ENCODE measurements around the gene DHRS11.
A peak's percentile ranks its signal among the peaks of the same experiment; 100 is the strongest.
"Not testable (repeated sequence)": the region's sequence is repeated elsewhere in the genome, so short reads cannot be mapped to it uniquely, and the experiment has no call there.

DHRS11 gene

DNA sequence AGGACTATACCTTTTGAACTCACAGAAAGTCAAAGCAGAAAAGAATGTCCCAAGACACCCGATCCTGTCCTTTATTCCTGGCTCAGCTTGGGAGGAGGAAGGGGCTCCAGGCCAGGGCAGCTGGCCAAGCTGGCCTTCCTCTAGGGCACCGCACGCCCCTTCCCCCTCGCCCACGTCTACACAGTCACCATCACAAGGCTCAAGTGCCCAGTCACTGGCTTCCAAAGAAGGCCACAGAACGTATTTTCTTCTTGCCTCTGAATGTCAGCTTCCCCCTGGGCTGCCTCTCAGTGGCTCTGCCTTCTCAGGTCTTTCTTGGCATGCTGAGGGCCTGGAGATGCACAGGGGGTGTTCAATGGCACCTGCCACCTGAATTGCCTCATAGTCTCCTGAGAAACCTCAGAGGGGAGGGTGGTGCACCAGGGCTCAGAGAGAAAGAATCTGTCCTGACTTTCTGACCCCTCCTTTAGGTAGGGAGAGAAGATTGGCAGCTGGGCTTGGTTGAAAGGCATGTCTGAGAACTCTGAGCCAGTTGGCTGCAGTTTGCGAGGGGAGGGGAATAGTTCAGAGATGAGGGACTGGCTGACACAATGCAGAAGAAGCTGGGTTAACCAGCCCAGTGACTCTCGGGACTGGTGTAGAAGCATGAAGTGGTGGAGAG lies 2.1 kb downstream of the DHRS11 start:
- DNase-seq, result no peak

DNA sequence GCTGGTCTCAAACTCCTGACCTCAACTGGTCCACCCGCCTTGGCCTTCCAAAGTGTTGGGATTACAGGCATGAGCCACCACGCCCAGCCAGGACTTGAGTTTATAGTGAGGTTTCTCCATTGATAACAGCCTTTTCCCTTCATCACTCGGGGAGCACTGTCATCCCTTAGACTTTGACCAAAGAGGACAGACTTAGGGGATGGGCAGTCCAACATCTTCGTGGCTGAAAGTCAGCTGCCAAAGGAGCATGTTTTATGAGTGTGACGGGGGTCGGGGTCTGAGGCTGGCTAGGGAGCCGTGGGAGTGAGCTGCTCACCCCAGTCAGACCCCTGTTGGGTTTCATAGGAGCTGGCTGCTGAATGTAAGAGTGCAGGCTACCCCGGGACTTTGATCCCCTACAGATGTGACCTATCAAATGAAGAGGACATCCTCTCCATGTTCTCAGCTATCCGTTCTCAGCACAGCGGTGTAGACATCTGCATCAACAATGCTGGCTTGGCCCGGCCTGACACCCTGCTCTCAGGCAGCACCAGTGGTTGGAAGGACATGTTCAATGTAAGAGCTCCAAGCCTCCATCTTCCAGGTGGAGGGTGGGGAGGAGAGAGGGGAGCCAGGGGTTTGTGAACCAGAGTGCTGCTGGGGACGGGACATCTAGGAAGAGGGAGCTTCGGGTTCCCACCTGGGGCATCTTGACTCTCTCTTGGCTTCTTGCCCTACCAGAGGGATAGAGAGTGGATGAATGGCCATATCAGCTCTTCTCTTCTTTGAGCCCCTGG lies 3.1 kb downstream of the DHRS11 start:
- no peak for DNase-seq

DNA sequence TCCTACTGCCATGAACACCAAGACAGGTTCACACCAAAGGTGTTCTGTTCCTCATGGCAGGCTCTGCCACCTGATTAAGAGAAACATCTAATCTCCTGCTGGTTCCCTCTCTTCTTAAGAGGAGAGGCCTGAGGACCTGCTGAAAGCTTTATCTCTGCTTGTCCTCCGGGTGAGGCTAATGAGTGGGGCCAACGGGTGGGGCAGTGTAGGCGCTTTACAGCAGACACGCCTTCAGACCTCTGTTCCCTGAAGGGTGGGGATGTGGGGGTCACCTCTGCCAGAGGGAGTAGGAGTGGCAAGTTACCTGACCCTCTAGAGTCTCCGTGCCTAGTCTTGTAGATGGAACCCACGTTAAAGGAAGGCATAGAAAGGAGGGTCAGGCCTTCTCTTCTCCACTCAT lies 5.5 kb downstream of the DHRS11 start:
- no peak for DNase-seq

DNA sequence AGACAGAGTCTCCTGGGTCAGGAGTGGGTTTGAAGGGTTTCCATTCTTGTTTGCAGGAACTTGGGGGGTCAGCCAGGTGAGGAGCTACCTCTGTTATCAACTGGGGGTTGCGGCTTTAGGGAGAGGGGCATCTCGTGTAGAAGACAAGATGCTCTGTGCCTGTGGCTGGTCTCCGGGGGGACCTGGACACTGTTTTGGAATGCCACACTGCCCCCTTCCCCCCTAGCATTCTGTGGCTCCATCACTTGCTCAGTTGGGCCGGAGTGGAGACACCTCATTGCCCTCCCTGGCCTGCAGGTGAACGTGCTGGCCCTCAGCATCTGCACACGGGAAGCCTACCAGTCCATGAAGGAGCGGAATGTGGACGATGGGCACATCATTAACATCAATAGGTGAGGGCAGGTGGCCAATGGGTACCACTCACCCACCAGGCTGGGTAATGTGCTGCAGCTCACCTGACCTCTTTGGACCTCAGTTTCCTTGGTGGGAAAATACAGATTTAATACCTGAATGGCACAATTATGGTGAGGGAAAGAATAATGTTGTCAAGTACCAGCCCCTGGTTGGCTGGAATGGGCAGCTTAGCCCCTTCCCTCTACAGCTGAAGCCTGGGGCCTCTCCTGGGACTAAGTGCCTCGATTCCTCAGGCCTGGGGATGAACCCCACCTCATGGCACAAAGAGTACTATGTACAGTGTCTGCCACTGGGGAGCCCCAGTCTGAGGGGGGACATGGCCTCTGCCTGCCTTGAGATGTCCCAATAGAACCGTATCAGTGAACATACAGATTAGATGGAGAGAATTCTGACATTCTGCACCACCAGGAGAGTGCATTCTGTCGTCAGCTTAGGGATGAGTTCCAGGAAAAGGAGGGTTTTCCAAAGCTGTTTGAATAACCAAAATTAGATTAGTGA lies 6.4 kb downstream of the DHRS11 start:
- DNase-seq, result no peak

DNA sequence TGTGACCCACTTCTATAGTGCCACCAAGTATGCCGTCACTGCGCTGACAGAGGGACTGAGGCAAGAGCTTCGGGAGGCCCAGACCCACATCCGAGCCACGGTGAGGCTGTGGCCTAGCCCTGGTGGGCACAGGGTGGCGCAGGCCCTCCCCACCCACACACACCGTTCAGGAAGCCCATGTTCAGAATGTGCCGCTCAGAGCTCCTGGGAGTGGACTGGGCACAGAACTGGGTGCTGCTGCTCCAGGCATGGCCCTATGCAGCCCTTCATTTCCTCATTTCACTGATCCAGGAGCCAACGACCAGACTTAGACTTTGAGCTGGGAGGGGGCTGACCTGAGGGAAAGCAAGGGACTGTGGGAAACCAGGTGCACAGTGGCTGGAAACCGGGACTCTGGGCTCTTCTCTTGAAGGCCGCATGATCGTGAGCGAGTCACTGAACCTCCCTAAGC lies 7.3 kb downstream of the DHRS11 start:
- no peak for DNase-seq

DNA sequence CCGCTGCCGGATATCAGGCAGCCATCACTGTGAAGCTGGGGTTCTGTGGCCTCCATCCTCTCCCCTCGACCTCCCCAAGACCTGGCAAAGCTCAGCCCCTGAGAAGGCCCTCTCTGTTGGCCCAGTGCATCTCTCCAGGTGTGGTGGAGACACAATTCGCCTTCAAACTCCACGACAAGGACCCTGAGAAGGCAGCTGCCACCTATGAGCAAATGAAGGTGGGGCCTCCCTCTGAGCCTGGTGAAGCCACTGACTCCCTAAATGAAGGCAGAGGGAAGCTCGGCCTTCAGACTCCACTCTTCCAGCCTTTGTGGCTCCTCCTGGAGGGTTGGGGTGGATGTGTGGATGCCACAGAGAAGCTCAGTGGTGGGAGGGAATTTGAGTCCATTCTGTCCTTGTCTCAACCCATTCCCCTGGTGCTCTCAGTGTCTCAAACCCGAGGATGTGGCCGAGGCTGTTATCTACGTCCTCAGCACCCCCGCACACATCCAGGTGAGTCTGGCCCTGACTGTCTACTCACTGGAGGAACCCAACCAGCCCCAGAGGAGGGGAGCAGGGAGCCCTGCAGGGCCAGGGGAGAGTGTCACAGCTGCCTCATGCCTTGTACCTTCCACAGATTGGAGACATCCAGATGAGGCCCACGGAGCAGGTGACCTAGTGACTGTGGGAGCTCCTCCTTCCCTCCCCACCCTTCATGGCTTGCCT lies 8.0 kb downstream of the DHRS11 start:
- no peak for DNase-seq

DNA sequence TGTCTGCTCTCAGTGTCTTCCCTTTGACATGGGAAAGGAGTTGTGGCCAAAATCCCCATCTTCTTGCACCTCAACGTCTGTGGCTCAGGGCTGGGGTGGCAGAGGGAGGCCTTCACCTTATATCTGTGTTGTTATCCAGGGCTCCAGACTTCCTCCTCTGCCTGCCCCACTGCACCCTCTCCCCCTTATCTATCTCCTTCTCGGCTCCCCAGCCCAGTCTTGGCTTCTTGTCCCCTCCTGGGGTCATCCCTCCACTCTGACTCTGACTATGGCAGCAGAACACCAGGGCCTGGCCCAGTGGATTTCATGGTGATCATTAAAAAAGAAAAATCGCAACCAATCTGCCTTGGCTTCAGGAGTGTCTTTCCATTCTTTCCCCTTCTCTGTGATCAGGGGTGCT lies 8.8 kb downstream of the DHRS11 start:
- no peak for DNase-seq

DNA sequence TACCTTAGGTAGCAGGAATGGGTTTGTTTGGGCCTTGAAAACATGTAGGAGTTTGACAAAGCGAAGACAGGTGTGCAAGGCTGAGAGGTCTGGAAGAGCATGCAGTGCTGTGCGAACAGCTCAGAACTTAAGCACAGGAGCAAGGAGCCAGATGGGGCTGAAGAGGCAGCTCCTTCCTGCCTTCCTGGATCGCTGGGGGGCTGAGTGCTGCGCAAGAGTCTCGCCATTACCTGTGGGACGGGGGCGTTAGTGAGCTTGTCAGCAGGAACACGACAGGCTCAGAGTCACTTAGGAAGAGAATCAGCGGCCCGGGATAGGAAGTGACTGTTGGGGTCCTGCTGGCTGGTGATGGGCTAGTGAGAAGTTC lies 9.2 kb downstream of the DHRS11 start:
- peak in 1 of 14 donors; percentile 70 for DNase-seq

DNA sequence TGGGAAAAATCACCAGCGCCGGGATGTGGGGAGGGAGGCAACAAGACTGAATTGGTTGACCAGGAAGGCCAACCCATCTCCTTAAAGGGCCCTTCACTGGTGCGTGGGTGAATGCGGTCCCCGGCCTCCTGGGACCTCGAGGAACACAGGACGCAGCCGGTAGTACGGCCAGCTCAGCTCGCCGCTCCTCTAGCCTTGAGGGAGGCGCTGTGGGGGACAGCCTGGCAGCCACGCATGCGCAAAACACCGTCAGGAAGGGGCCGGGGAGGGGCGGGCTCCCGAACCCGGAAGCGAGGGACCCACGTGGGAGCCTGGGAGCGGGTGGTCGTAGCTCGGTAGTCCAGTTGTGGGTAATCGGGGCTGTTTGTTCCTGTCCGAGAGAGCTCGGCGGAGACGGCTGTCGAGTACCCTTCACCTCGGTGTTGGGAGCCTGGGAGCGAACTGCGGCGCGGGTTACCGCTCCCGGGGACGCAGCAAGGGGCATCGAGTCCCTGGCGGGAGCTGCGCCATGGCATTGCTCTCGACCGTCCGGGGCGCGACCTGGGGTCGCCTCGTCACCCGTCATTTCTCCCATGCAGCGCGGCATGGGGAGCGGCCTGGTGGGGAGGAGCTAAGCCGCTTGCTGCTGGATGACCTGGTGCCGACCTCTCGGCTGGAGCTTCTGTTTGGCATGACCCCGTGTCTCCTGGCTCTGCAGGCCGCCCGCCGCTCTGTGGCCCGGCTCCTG lies 9.8 kb downstream of the DHRS11 start, which contains the start of gene MRM1:
Gene MRM1 (plus strand): TSS at position 281 of the 727 bp plus-strand sequence. CDS start 228 bp downstream, at position 509.
- DNase-seq, result peak; percentile 34 to 96 (median 88)

DNA sequence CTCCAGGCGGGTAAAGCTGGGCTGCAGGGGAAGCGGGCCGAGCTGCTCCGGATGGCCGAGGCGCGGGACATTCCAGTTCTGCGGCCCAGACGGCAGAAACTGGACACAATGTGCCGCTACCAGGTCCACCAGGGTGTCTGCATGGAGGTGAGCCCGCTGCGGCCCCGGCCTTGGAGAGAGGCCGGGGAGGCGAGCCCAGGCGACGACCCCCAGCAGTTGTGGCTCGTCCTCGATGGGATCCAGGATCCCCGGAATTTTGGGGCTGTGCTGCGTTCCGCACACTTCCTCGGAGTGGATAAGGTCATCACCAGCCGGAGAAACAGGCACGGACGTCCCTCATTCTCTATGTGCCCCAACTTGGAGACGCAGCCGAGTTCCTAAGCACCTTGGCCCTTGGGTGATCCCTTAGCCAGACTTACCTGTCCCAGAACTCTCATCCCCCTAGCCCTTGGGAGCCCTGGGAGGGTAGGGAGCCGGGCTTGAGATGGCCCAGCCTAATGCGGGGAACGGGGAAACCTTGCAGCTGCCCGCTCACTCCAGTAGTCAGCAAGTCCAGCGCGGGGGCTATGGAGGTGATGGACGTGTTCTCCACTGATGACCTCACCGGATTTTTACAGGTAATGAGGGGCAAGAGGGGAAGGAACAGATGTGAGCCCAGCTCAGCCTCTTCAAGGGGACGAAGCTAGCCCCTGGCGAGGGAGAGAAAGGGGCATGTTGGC lies 10.5 kb downstream of the DHRS11 start:
- peak in 4 of 14 donors; percentile 36 to 55 (median 45) for DNase-seq

DNA sequence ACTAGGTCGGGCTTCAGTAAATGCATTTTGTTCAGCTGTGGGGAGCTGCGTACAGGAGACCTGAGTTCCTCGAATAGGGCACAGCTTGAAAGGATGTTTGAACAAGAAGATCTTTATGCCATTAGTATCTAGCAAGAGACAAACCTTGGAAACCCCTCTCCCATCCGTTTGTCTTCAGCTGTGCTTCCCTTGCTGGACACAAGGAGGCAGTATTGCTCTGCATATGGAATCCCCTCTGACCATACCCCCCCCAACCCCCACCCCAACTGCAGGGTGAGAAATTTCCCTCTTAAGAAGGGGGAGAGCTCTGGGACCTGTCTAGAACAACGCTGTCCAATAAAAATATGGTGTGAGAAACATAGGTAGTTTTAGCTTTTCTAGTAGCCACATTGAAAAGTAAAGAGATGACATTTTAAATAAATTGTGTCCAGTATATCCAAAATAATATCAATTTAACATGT lies 11.3 kb downstream of the DHRS11 start:
- DNase-seq, result peak in 9 of 14 donors; percentile 3 to 36 (median 10)

DNA sequence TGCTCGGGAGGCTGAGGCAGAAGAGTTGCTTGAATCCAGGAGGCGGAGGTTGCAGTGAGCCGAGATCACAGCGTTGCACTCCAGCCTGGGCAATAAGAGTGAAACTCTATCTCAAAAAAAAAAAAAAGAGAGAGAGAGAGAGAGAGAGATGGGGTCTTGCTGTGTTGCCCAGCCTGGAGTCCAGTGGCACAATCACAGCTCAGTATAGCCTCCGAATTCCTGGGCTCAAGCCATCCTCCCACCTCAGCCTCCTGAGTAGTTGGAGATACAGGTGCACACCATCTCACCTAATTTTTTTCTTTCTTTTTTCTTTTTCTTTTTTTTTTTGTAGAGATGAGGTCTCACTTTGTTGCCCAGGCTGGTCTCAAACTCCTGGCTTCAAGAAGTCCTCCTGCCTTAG lies 13.3 kb downstream of the DHRS11 start:
- not testable (repeated sequence) for DNase-seq

DNA sequence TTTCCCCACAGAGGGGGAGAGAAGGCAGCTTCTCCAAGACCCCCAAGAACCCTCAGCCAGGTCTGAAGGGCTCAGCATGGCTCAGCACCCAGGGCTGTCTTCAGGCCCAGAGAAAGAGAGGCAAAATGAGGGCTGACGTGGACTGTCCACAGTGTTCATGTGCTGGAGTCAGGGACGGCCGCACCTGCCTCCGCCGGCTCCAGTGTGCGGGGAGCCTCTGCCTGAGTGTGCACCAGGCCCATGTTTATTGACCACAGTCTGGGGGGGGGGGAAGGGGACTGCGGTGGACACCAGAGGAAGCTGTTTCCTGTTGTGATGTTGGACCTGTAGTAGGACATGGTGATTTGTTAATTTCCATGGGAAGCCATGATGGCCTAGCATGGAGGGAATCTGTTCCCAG lies 16.6 kb downstream of the DHRS11 start:
- no peak for DNase-seq

DNA sequence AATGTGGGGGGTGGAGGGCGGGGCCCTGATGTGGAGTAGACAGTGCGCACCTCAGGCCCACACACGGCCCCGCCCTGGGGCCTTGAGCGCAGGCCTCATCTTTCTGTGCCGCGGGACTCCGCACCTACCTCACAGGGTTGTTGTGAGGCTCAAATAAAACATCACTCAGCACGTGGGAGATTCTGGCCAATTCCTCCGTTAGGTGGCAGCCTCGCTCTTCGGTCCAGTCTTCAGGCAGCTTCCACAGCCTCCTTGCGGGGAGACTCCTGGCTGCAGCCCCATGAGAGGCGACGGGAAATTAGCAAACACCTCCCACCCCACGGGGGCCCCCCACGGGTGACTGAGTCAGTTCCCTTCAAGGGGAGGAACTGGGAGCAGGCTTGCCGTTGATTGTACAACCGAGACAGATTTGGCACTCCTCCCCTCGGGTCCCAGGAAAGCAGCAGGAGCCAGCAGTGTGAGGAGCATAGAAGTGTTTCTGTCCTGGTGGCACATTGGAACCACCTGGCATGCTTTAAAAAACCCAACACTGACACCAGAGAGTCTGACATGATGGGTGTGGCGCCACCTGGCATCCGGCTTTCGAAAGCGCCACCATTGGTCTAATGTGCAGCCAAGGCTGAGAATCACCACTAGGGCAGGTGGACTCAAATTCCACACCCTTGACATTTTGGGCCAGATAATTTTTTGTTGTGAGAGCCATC lies 17.3 kb downstream of the DHRS11 start:
- peak in 6 of 14 donors; percentile 3 to 69 (median 10) for DNase-seq

DNA sequence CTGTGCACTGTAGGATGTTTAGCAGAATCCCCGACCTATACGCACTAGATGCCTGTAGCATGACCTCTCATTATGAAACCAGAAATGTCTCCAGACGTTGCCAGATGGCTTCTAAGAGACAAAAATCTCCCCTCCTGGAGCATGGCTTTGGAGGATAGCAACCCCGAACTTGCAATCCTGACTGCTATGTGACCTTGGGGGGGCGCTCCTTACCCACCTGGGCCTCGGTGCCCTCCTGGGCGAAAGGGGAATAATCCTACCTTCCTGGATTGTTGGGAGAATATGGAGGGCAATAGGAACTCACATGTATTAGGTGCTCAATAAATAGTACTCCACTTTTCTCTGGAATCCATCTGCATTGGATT lies 17.8 kb downstream of the DHRS11 start:
- no peak for DNase-seq

DNA sequence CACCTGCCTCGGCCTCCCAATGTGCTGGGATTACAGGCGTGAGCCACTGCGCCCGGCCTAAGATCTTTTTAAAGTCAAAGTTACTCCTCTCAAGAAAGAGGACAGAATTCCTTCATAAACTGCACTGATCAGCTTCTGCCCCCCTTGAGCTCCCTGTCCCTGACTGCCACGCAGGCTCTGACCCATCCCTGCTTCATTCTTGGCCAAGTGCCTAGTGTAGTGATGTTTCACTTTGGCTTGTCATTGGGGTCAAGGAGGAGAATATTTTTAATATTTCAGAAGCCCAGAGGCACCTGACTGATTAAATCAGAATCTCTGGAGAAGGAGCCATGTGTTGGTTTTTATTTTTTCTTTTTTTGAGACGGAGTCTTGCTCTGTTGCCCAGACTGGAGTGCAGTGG lies 18.8 kb downstream of the DHRS11 start:
- no peak for DNase-seq

DNA sequence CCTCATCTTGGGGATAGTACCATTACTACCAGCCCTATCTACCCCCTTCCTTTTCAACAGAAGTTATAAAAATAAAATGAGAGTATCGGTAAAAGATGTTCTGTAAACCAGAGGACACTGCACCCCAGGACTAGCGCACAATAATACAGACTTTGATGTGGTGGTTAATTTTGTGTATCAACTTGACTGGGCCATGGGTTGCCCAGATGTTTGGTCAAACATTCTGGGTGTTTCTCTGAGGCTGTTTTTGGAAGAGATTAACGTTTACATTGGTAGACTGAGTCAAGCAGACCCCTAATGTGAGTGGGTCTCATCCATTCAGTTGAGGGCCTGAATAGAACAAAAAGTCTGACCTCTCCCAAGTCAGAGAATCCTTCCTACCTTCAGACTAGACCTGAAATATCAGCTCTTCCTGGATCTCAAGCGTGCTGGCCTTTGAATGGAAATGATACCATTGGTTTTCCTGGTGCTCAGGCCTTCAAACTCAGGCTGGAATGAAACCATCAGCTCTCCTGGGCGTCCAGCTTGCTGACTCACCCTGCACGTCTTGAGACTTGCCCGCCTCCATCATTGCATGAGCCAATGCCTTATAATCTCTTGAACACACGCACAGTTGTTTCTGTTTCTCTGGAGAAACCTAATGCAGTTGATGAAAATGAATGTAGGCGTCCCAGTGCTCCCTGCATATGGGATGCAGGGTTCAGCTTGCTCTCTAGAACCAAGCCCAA lies 19.8 kb downstream of the DHRS11 start:
- DNase-seq, result no peak

DNA sequence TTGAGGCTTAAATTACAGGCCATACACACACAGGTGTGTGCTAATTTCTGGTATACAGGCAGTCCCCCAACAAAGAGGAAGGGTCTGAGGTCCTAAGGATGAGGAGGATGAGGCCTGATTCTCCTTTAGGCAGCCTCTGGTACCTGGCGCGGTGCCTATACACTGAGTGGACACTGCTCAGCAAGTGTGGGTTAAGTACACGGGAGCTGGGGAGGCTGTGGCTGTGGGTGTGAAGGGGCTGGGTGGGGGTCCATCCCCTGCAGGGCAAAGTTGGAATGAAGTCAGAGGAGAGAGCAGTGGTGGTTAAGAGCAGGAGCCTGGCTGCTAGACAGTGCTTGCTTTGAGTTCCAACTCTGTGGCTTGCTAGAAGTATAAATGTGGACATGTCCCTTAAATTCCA lies 20.6 kb downstream of the DHRS11 start:
- no peak for DNase-seq

DNA sequence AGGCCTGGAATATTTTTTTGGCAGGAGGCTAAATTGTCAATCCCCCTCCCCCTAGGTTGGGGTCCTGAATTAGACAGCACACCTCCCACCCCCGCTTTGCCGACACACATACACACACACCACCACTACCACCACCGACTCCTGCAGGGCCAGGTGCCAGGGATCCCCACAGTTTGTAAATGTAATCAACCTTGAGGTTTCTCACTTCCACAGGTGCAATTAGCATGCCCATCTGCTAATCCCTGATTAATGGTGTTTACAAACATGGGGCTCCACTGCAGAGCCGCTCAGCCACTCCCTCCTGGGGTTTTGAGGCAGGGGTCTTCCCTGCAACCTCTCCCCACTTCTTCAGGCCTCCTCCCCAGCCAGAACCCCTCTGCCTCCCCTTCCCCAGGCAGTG lies 21.5 kb downstream of the DHRS11 start:
- no peak for DNase-seq

All from C1 segment of cervical spinal cord (tissue), 14 donors.